AG04449 (cell line): ENCODE measurements around the gene NTPCR.

Experiments
- CTCF ChIA-PET: fragments of 350-600 bp; formaldehyde crosslinking; extraction: SDS; loops from one replicate; lab custom pipeline; 2021; ENCODE audit warnings: antibody characterized with exemption; lab: Yijun Ruan, JAX
- POLR2A ChIA-PET: fragments of 400-600, 350-600 bp; formaldehyde crosslinking; extraction: SDS; loops from one replicate; lab custom pipeline; 2020; ENCODE audit warnings: antibody characterized with exemption, inconsistent platforms; lab: Yijun Ruan, JAX
- DNase-seq: peaks from one replicate; pipeline ENCODE4 v3.0.0-alpha.2; 2010; ENCODE audit warnings: low read depth, low spot score
- H3K4me3 ChIP-seq: 2 replicates; pipeline ENCODE4 v1.5.1; 2011; ENCODE audit warnings: low read depth, mild to moderate bottlenecking, control low read depth, low read length
- CTCF ChIP-seq: IDR thresholded peaks from one replicate; pipeline ENCODE4 v1.5.1; 2011; ENCODE audit warnings: mild to moderate bottlenecking, moderate library complexity, low read length, control low read depth, inconsistent platforms; ENCODE audit not compliant: insufficient read depth; ENCODE audit errors: missing control alignments

NTPCR gene

GRCh38 chr1:232980986-232981560 is 30.7 kb downstream of the NTPCR start:
- CTCF ChIA-PET, result no interaction called here
- DNase-seq, result no peak
- POLR2A ChIA-PET, result no interaction called here

GRCh38 chr1:232982238-232982944 is 32.0 kb downstream of the NTPCR start:
- no peak for DNase-seq
- CTCF ChIA-PET, result interaction anchor here (1.1 to 1.2 kb wide), 2 partner anchors 11 to 1225 kb away, joined by 3 read pairs; no protein-coding TSS in a partner anchor
- POLR2A ChIA-PET, result interaction anchor here (0.7 kb wide), 1 partner anchor 29 kb away, joined by 4 read pairs; no protein-coding TSS in a partner anchor
- H3K4me3 ChIP-seq, result no peak overlapping the region
- TF ChIP-seq CTCF, result no peak

More at GRCh38 chr1:232980986-232981560, 30.7 kb downstream of the NTPCR start:
- no peak for TF ChIP-seq CTCF
- H3K4me3 ChIP-seq, result no peak overlapping the region

GRCh38 chr1:232983375-232983774 is 33.0 kb downstream of the NTPCR start:
- no peak for DNase-seq
- POLR2A ChIA-PET, result interaction anchor here (0.5 kb wide), 1 partner anchor 89 kb away, joined by 3 read pairs; no protein-coding TSS in a partner anchor
- CTCF ChIA-PET, result interaction anchor here (1.2 kb wide), 1 partner anchor 1226 kb away, joined by 3 read pairs; no protein-coding TSS in a partner anchor
- TF ChIP-seq CTCF, result no peak
- H3K4me3 ChIP-seq, result no peak overlapping the region

GRCh38 chr1:232983817-232984567 is 33.6 kb downstream of the NTPCR start:
- no peak overlapping the region for H3K4me3 ChIP-seq
- ChIA-PET CTCF (no interaction called here), POLR2A (interaction anchor here (0.5 kb wide), 1 partner anchor 89 kb away, joined by 3 read pairs; no protein-coding TSS in a partner anchor)
- TF ChIP-seq CTCF, result no peak
- no peak for DNase-seq

- H3K4me3 ChIP-seq, result no peak overlapping the region
- POLR2A ChIA-PET, result no interaction called here
- no peak for TF ChIP-seq CTCF
- no peak for DNase-seq
- CTCF ChIA-PET, result no interaction called here
Measured at GRCh38 chr1:232984577-232985425, 34.4 kb downstream of the NTPCR start.
